SK-N-SH (cell line): Measurements from ENCODE around the gene EYA2. TPM values are rescaled to one million over a fixed set of nuclear protein-coding genes. Genes with fewer than 3 reads are reported as not detected.

Experiments used
- CTCF ChIA-PET: fragments of 300-600, 350-600 bp; formaldehyde crosslinking; extraction: SDS; loops from one replicate; lab custom pipeline; 2021; lab: Yijun Ruan, JAX
- POLR2A ChIA-PET: fragments of 350-600 bp; sonication (Branson Sonifier 250); formaldehyde crosslinking; extraction: SDS; loops from one replicate; lab custom pipeline; 2020; ENCODE audit warnings: antibody characterized with exemption, inconsistent platforms; lab: Yijun Ruan, JAX
- DNase-seq: peaks from one replicate; pipeline ENCODE4 v3.0.0; 2012
- H2AFZ ChIP-seq: fragments of 200-600 bp; sonication (generic); 2 replicates; pipeline ENCODE4 v1.8.1; 2016; ENCODE audit warnings: antibody characterized with exemption, mild to moderate bottlenecking, low read depth
- H3F3A ChIP-seq: fragments of 200-600 bp; sonication (generic); replicated peaks from 2 replicates; pipeline ENCODE3; 2016; ENCODE audit warnings: antibody characterized with exemption, mild to moderate bottlenecking; ENCODE audit not compliant: insufficient read depth
- H3K27ac ChIP-seq, 2 experiments: fragments of 200-500 bp in 1 of 2; fragments of 200-600 bp in 1 of 2; sonication (Bioruptor generic) in 1 of 2; sonication (generic), shearing (Covaris generic) in 1 of 2; 2 replicates each; pipeline versions ENCODE4 v1.5.1 to v1.6.1; 2014 to 2016; ENCODE audit warnings: low read depth in 2 of 2, inconsistent platforms in 1 of 2, low read length in 1 of 2, mild to moderate bottlenecking in 1 of 2, mixed read lengths in 1 of 2
- H3K27me3 ChIP-seq: fragments of 200-600 bp; sonication (generic), shearing (Covaris generic); 2 replicates; pipeline ENCODE4 v1.6.1; 2016; ENCODE audit warnings: mixed run types; ENCODE audit not compliant: insufficient read depth
- H3K36me3 ChIP-seq, 2 experiments: fragments of 200-500 bp in 1 of 2; fragments of 200-600 bp in 1 of 2; sonication (Bioruptor generic) in 1 of 2; sonication (generic) in 1 of 2; replicated peaks in 1 of 2; 2 replicates each; pipeline versions ENCODE3 to v1.5.1; 2014 to 2016; ENCODE audit warnings: low read length in 1 of 2, mild to moderate bottlenecking in 1 of 2; ENCODE audit not compliant: insufficient read depth in 2 of 2, control insufficient read depth in 1 of 2
- H3K4me1 ChIP-seq, 2 experiments: fragments of 200-500 bp in 1 of 2; fragments of 200-600 bp in 1 of 2; sonication (Bioruptor generic) in 1 of 2; sonication (generic), shearing (Covaris generic) in 1 of 2; 2 replicates each; pipeline versions ENCODE4 v1.5.1 to v1.6.1; 2014 to 2016; ENCODE audit warnings: low read depth in 1 of 2, low read length in 1 of 2, mixed run types in 1 of 2; ENCODE audit not compliant: insufficient read depth in 2 of 2, control insufficient read depth in 1 of 2
- H3K4me2 ChIP-seq: fragments of 200-600 bp; sonication (generic), shearing (Covaris generic); 2 replicates; pipeline ENCODE4 v1.6.1; 2017; ENCODE audit warnings: mixed run types
- H3K4me3 ChIP-seq, 2 experiments: fragments of 200-500 bp in 1 of 2; fragments of 200-600 bp in 1 of 2; sonication (Bioruptor generic) in 1 of 2; sonication (generic), shearing (Covaris generic) in 1 of 2; 2 replicates each; pipeline versions ENCODE4 v1.5.1 to v1.8.1; 2014 to 2016; ENCODE audit warnings: low read depth in 2 of 2, inconsistent platforms in 1 of 2, low read length in 1 of 2, mild to moderate bottlenecking in 1 of 2, mixed read lengths in 1 of 2, moderate library complexity in 1 of 2
- H3K79me2 ChIP-seq: fragments of 200-600 bp; sonication (generic); 2 replicates; pipeline ENCODE4 v1.8.1; 2017; ENCODE audit warnings: mild to moderate bottlenecking; ENCODE audit not compliant: insufficient read depth
- H3K9ac ChIP-seq: fragments of 200-600 bp; sonication (generic); 2 replicates; pipeline ENCODE4 v1.6.1; 2017; ENCODE audit warnings: mixed run types
- H3K9me2 ChIP-seq: fragments of 200-600 bp; sonication (generic); 2 replicates; pipeline ENCODE4 v1.6.1; 2017; ENCODE audit warnings: mixed run types
- H3K9me3 ChIP-seq: fragments of 200-600 bp; sonication (generic); 2 replicates; pipeline ENCODE4 v1.6.1; 2017; ENCODE audit warnings: mixed run types, mild to moderate bottlenecking, moderate library complexity
- H4K20me1 ChIP-seq: fragments of 200-600 bp; sonication (generic); 2 replicates; pipeline ENCODE4 v1.6.1; 2017; ENCODE audit warnings: mild to moderate bottlenecking, mixed run types; ENCODE audit not compliant: insufficient read depth
- CTCF ChIP-seq: fragments of 200-600 bp; sonication (generic); IDR thresholded peaks from 2 replicates; pipeline ENCODE4 v1.6.1; 2017; ENCODE audit warnings: antibody characterized with exemption, mild to moderate bottlenecking, moderate library complexity
- EP300 ChIP-seq, 2 experiments: IDR thresholded peaks; 2 replicates each; pipeline versions ENCODE4 v1.4.0 to v1.6.1; 2012; ENCODE audit warnings: borderline replicate concordance in 1 of 2, low read depth in 1 of 2, low read length in 1 of 2
- GATA2 ChIP-seq: sonication (generic); formaldehyde crosslinking; IDR thresholded peaks from 2 replicates; pipeline ENCODE4 v1.5.0; 2020; ENCODE audit warnings: mild to moderate bottlenecking, missing genetic modification reagents
- MEF2A ChIP-seq: IDR thresholded peaks from 2 replicates; pipeline ENCODE4 v1.4.0; 2012; ENCODE audit warnings: low read depth, borderline replicate concordance
- MXI1 ChIP-seq: IDR thresholded peaks from 2 replicates; pipeline ENCODE4 v1.6.1; 2012; ENCODE audit warnings: mild to moderate bottlenecking, low read depth, low read length, improper control_type of control experiment
- NFIC ChIP-seq: IDR thresholded peaks from 2 replicates; pipeline ENCODE4 v1.4.0; 2012; ENCODE audit warnings: borderline replicate concordance
- NRF1 ChIP-seq: IDR thresholded peaks from 2 replicates; pipeline ENCODE4 v1.6.1; 2012; ENCODE audit warnings: low read depth, mild to moderate bottlenecking, low read length
- PBX3 ChIP-seq: IDR thresholded peaks from 2 replicates; pipeline ENCODE4; 2012
- RCOR1 ChIP-seq: fragments of 150-350 bp; IDR thresholded peaks from 2 replicates; pipeline ENCODE4 v1.6.1; 2017; ENCODE audit warnings: antibody characterized with exemption, low read length
- REST ChIP-seq: IDR thresholded peaks from 2 replicates; pipeline ENCODE4 v1.6.1; 2012; ENCODE audit warnings: mild to moderate bottlenecking, low read depth, low read length, moderate library complexity
- RFX5 ChIP-seq: IDR thresholded peaks from 2 replicates; pipeline ENCODE4 v1.6.1; 2012; ENCODE audit warnings: mild to moderate bottlenecking, improper control_type of control experiment, low read length
- SIN3A ChIP-seq: IDR thresholded peaks from 2 replicates; pipeline ENCODE4 v1.6.1; 2012; ENCODE audit warnings: low read depth, mild to moderate bottlenecking, low read length, moderate library complexity, borderline replicate concordance
- SMC3 ChIP-seq: IDR thresholded peaks from 2 replicates; pipeline ENCODE4 v1.6.1; 2012; ENCODE audit warnings: low read depth, low read length, improper control_type of control experiment
- USF2 ChIP-seq: fragments of 150-350 bp; IDR thresholded peaks from 2 replicates; pipeline ENCODE4 v1.6.1; 2017; ENCODE audit warnings: antibody characterized with exemption, low read length, low read depth, borderline replicate concordance
- YY1 ChIP-seq: IDR thresholded peaks from 2 replicates; pipeline ENCODE4 v1.4.0; 2012; ENCODE audit warnings: low read depth, mild to moderate bottlenecking
- ZBTB33 ChIP-seq: IDR thresholded peaks from 2 replicates; pipeline ENCODE4 v1.4.0; 2012; ENCODE audit warnings: low read depth, borderline replicate concordance
- WGBS: methylation state at CpG from one replicate; pipeline ENCODE4 v1.1.6; 2017; ENCODE audit warnings: low lambda C conversion rate; 5-methylcytosine and 5-hydroxymethylcytosine counted together
- polyA plus RNA-seq, 3 experiments: library from polyadenylated mRNA; depleted of rRNA; stranded (reverse); fragments of >200 nt; gene quantifications; 2 replicates each; pipeline ENCODE4 v1.2.3, GENCODE V29; 2012

EYA2 gene
- polyA plus RNA-seq, 1 of the 3 experiments (the other 2 are of a cell fraction), result 0.05 TPM

- no peak for TF ChIP-seq ZBTB33
Observed at GRCh38 chr20:47086316-47086715, 191.7 kb downstream of the EYA2 start (continued).

GRCh38 chr20:47088335-47088734 is 193.7 kb downstream of the EYA2 start:
- POLR2A ChIA-PET, result no interaction called here
- Histone ChIP-seq H3K36me3 (no peaks in the 10 kb centered on the region), H2AFZ (no peak overlapping the region), H3K4me3 (no peak overlapping the region), H3K4me2 (no peak overlapping the region), H4K20me1 (no peaks in the 10 kb centered on the region), H3F3A (no peaks in the 10 kb centered on the region), H3K27ac (no peak overlapping the region), H3K9me3 (no peaks in the 10 kb centered on the region), H3K27me3 (no peaks in the 10 kb centered on the region), H3K9ac (no peak overlapping the region), H3K4me1 (no peaks in the 10 kb centered on the region; a peak in 1 of 4 replicates), H3K79me2 (no peaks in the 10 kb centered on the region), H3K9me2 (no peaks in the 10 kb centered on the region)
- no peak for TF ChIP-seq CTCF
- TF ChIP-seq NRF1, result no peak
- no peak for TF ChIP-seq PBX3
- no peak for TF ChIP-seq USF2
- no peak for TF ChIP-seq RFX5
- no peak for TF ChIP-seq MEF2A
- no peak for TF ChIP-seq SIN3A
- TF ChIP-seq MXI1, result no peak
- TF ChIP-seq REST, result no peak
- no peak for TF ChIP-seq SMC3
- TF ChIP-seq RCOR1, result no peak
- TF ChIP-seq YY1, result no peak
- TF ChIP-seq NFIC, result no peak
- no peak for TF ChIP-seq EP300 (IDR thresholded peaks at IDR 0.05; ENCODE audit: borderline replicate concordance in 1 of 2, low read depth in 1 of 2, low read length in 1 of 2)
- no peak for TF ChIP-seq GATA2 (CRISPR knock-in tag)
- CTCF ChIA-PET, result no interaction called here
- DNase-seq, result no peak
- WGBS, result 73% methylated on average over 7 of the region's 7 CpGs
